Heart left ventricle (tissue), 16 donors: ENCODE results near the gene CCS. TPM values are rescaled to one million over a fixed set of nuclear protein-coding genes. Genes with fewer than 3 reads are reported as not detected.
A peak's percentile ranks its signal among the peaks of the same experiment; 100 is the strongest.

Source experiments
- ATAC-seq, 4 donors: fragments of 200-7000 bp; cut with Tn5 transposase; one replicate each; pipeline ENCODE4 v1.9.1; 2020 to 2022; ENCODE audit warnings: moderate library complexity in 4 of 4, mild to moderate bottlenecking in 3 of 4, moderate number of reproducible peaks in 1 of 4
- DNase-seq, 5 donors: peaks; one replicate each; pipeline ENCODE4 v3.0.0-alpha.2; 2020
- H3K27ac ChIP-seq, 12 donors: fragments of 200-600 bp; sonication (generic) in 4 of 12; one replicate each; pipeline versions ENCODE4 v1.5.0 to v1.8.0; 2016 to 2022; ENCODE audit warnings: mild to moderate bottlenecking in 2 of 12
- H3K27me3 ChIP-seq, 9 donors: fragments of 200-600 bp; sonication (generic) in 2 of 9; one replicate each; pipeline versions ENCODE4 v1.5.1 to v1.8.0; 2016 to 2022; ENCODE audit warnings: mild to moderate bottlenecking in 3 of 9
- H3K36me3 ChIP-seq, 9 donors: fragments of 200-600 bp; sonication (generic) in 2 of 9; one replicate each; pipeline versions ENCODE4 v1.5.0 to v1.8.0; 2018 to 2022; ENCODE audit warnings: mild to moderate bottlenecking in 2 of 9
- H3K4me1 ChIP-seq, 12 donors: fragments of 200-600 bp; sonication (generic) in 4 of 12; one replicate each; pipeline versions ENCODE4 v1.5.0 to v1.8.0; 2016 to 2022; ENCODE audit warnings: mild to moderate bottlenecking in 3 of 12
- H3K4me3 ChIP-seq, 12 donors: fragments of 200-600 bp; sonication (generic) in 4 of 12; one replicate each; pipeline versions ENCODE4 v1.5.0 to v1.8.0; 2017 to 2022; ENCODE audit warnings: mild to moderate bottlenecking in 9 of 12, moderate library complexity in 4 of 12
- H3K9me3 ChIP-seq, 12 donors: fragments of 200-600 bp; sonication (generic) in 4 of 12; one replicate each; pipeline versions ENCODE4 v1.5.0 to v1.8.0; 2016 to 2022; ENCODE audit warnings: mild to moderate bottlenecking in 1 of 12
- CTCF ChIP-seq, 12 donors: fragments of 200-600 bp; sonication (generic) in 4 of 12; IDR thresholded peaks; one replicate each; pipeline versions ENCODE4 v1.5.0 to v1.8.0; 2018 to 2022; ENCODE audit warnings: antibody characterized with exemption in 12 of 12, mild to moderate bottlenecking in 5 of 12
- POLR2A ChIP-seq, 2 donors: fragments of 450-650 bp; IDR thresholded peaks; one replicate each; pipeline ENCODE4 v1.6.1; 2017; ENCODE audit warnings: antibody characterized with exemption in 2 of 2, mild to moderate bottlenecking in 2 of 2, moderate library complexity in 2 of 2
- WGBS, 4 donors: extraction: QIAGEN DNeasy Blood & Tissue Kit in 2 of 4; methylation state at CpG; one replicate each; pipeline versions ENCODE4 v1.1.5 to v1.1.7; 2013 to 2018; 5-methylcytosine and 5-hydroxymethylcytosine counted together
- intact Hi-C, 10 donors: fragments of 100-400 bp; cut with DNase I; formaldehyde crosslinking; loops; one replicate each; pipeline versions ENCODE4 v1.11.1 to v1.14.2; 2022
- polyA plus RNA-seq, 2 donors: library from polyadenylated mRNA; stranded (reverse); fragments of 200-250 nt; gene quantifications; one replicate each; pipeline ENCODE4 v1.2.3, GENCODE V29; 2013
- total RNA-seq, 9 donors: library from RNA; depleted of rRNA in 2 of 9; stranded (reverse); fragments of >200 nt in 2 of 9; fragmentation: NEBNext Ultra II Directional in 3 of 9; extraction: Animal tissue kit (Norgen Biotek cat#: 25700) in 3 of 9; gene quantifications; one replicate each; pipeline versions ENCODE4 v1.1.0 to v1.2.4, GENCODE V29; 2016 to 2023
- donor health status: ischemic (EF 13 %, LVEDD 7.1; RV severe dilation, severe dysfunction).
- donor health status: healthy with polysubstance abuse.
- donor health status: DM: no; HTN: yes; CAD: no.
- donor health status: DM: no; HTN: no; CAD: no.
- donor health status: ischemic (EF 25% LVEDD 6.9; RV normal size, moderate dysfunction).
- donor health status: ischemic (EF 25% LVEDD 5.7; RV mildly dilated, moderate dysfunction).
- donor health status: healthy.
- donor health status: DM: yes; HTN: yes; CAD: no.
- donor health status: ischemic (EF 35%, LVEDD 5.7; RV mildly dilated, moderate dysfunction).
- donor health status: nonischemic (EF 11% LVEDD 7.7; RV severe dilation, severe dysfunction).
- donor health status: DM: yes; HTN: yes; CAD: no.
- donor health status: PGD.
- donor health status: ischemic (EF 29% LVEDD 5.4; RV normal size, mild dysfunction).
- donor health status: nonischemic (EF 23%, LVEDD 6.1; RV moderate dilation, normal function).

CCS gene
- total and polyA plus RNA-seq, 11 donors: 13.9 to 41.1 (median 20.1) TPM

DNA sequence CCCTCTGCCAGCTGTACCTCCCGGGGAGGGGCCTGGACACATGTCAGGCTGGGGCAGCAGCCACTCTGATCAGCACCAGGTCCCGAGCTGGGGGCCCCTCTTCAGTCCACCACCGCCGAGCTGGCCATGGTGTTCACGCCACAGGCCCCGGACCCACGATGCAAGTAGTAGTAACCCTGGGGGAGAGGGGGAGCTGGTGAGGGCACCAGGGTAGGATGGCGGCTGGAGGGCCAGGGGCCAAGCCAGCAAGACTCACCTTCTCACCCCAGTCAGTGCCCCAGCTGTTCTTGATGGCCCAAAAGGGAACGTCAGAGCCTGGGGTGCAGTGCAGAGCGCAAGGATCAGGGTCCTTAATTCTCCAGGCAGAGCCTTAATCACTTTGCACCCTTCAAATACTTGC lies 29.2 kb upstream of the CCS start:
- Histone ChIP-seq H3K4me3 (no peak overlapping the region), H3K4me1 (peaks cover 0 to 21% (median 14%) of the 10 kb centered on the region in 12 donors), H3K27ac (no peak overlapping the region), H3K9me3 (no peaks in the 10 kb centered on the region), H3K27me3 (peaks cover 0 to 10% (median 0%) of the 10 kb centered on the region in 9 donors), H3K36me3 (peaks cover 0 to 13% (median 0%) of the 10 kb centered on the region in 9 donors)
- intact Hi-C loops: loop anchor here in 1 of 10 donors (10.0 kb wide), 1 partner anchor 271 kb away; no protein-coding TSS in a partner anchor
- no peak for TF ChIP-seq POLR2A (IDR thresholded peaks at IDR 0.05)
- no peak for TF ChIP-seq CTCF (IDR thresholded peaks at IDR 0.05)
- DNase-seq: peak in 1 of 5 donors; percentile 38
- no peak for ATAC-seq
- 85 to 93% (median 90%) methylated on average over 4 to 10 of the region's 10 CpGs for WGBS, 4 donors

- Histone ChIP-seq H3K4me1 (peaks cover 0 to 17% (median 12%) of the 10 kb centered on the region in 12 donors), H3K27me3 (peaks cover 0 to 6% (median 0%) of the 10 kb centered on the region in 9 donors), H3K27ac (no peak overlapping the region), H3K9me3 (no peaks in the 10 kb centered on the region), H3K36me3 (peaks cover 0 to 13% (median 0%) of the 10 kb centered on the region in 9 donors), H3K4me3 (no peak overlapping the region)
- DNase-seq: no peak
- WGBS, 4 donors: 88 to 96% (median 90%) methylated on average over 11 to 14 of the region's 14 CpGs
- no peak for ATAC-seq
- intact Hi-C loops: loop anchor here in 1 of 10 donors (10.0 kb wide), 1 partner anchor 270 kb away; no protein-coding TSS in a partner anchor
- TF ChIP-seq POLR2A (IDR thresholded peaks at IDR 0.05): no peak
- TF ChIP-seq CTCF (IDR thresholded peaks at IDR 0.05): no peak
Observed at GRCh38 chr11:66564538-66564937, 28.4 kb upstream of the CCS start.

- DNase-seq (no peak), ATAC-seq (no peak)
- WGBS, 4 donors: 89 to 94% (median 90%) methylated on average over 5 of the region's 5 CpGs
- no peak overlapping the region for H3K27ac ChIP-seq
- peaks cover 0 to 6% (median 0%) of the 10 kb centered on the region in 9 donors for H3K27me3 ChIP-seq
- H3K4me3 ChIP-seq: no peak overlapping the region
- TF ChIP-seq POLR2A (IDR thresholded peaks at IDR 0.05): no peak
- TF ChIP-seq CTCF (IDR thresholded peaks at IDR 0.05): no peak
- peaks cover 0 to 13% (median 0%) of the 10 kb centered on the region in 9 donors for H3K36me3 ChIP-seq
- intact Hi-C loops: loop anchor here in 1 of 10 donors (10.0 kb wide), 1 partner anchor 270 kb away; no protein-coding TSS in a partner anchor
- H3K9me3 ChIP-seq: no peaks in the 10 kb centered on the region
- H3K4me1 ChIP-seq: peaks cover 0 to 17% (median 12%) of the 10 kb centered on the region in 12 donors
Observed at GRCh38 chr11:66564984-66565383, 28.0 kb upstream of the CCS start.

DNA sequence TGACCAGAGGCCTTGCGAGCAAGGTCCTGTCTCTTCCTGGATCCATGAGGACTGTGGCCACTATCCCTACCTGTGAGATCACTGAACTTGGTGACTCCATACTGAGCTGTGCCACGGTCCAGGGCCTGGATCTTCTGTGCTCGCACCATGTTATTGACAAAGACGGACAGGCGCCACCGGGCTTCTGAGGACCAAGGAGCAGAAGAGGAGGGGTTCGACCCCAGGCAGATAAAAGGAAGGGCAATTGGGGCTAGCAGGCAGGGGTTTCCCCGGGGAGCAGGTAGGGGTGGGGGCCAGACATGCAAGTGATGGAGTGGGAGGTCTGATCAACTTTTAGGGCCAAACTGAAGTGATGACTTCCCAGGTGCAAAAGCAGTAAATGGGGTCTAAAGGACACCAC lies 26.8 kb upstream of the CCS start:
- TF ChIP-seq CTCF (IDR thresholded peaks at IDR 0.05): no peak
- no peak for TF ChIP-seq POLR2A (IDR thresholded peaks at IDR 0.05)
- intact Hi-C loops: loop anchor here in 1 of 10 donors (10.0 kb wide), 1 partner anchor 269 kb away; no protein-coding TSS in a partner anchor
- Histone ChIP-seq H3K27me3 (peaks cover 0 to 6% (median 0%) of the 10 kb centered on the region in 9 donors), H3K36me3 (peaks cover 0 to 13% (median 0%) of the 10 kb centered on the region in 9 donors), H3K27ac (no peak overlapping the region), H3K4me3 (no peak overlapping the region), H3K4me1 (peaks cover 0 to 17% (median 12%) of the 10 kb centered on the region in 12 donors), H3K9me3 (no peaks in the 10 kb centered on the region)
- WGBS, 4 donors: 91 to 95% (median 93%) methylated on average over 7 to 8 of the region's 8 CpGs
- ATAC-seq (no peak), DNase-seq (no peak)
